ENCODE data around the gene RANBP10.
A peak's percentile ranks its signal among the peaks of the same experiment; 100 is the strongest.
"Not testable (repeated sequence)": the region's sequence is repeated elsewhere in the genome, so short reads cannot be mapped to it uniquely, and the experiment has no call there.

Gene RANBP10

GRCh38 chr16:67708368-67708771 lies 98.0 kb downstream of the RANBP10 start:
- Mint-ChIP-seq H3K36me3 (ENCODE audit: insufficient read depth) (peaks cover 2% of the 10 kb centered on the region), H3K4me1 (peaks cover 28% of the 10 kb centered on the region), H3K27ac (ENCODE audit: low read depth) (no peak overlapping the region), H3K27me3 (no peaks in the 10 kb centered on the region), H3K9me3 (no peaks in the 10 kb centered on the region), H3K4me3 (no peak overlapping the region)
- no peak for ATAC-seq (replicated peaks; ENCODE audit: extremely low read depth, poor library complexity, severe bottlenecking)
- DNase-seq (ENCODE audit: low spot score in 2 of 2), result no peak

DNA sequence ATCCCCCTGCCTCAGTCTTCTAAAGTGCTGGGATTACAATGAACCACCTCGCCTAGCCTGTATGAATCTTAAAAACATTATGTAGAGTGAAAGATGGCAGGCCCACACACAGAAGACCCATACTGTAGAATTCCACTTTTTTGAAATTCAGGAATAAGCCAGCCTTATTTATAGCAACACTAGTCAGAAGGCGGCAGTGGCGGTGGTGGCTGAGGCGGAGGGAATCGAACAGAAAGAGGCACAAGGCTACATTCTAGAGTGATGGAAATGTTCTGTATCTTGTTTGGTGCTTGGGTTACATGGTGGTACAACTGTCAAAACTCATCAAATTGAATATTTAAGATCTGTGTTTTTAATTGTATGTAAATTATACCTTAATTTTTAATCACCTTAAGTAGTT lies 98.6 kb downstream of the RANBP10 start:
- no peaks in the 10 kb centered on the region for H3K27me3 Mint-ChIP-seq
- no peak overlapping the region for H3K27ac Mint-ChIP-seq (ENCODE audit: low read depth)

DNA sequence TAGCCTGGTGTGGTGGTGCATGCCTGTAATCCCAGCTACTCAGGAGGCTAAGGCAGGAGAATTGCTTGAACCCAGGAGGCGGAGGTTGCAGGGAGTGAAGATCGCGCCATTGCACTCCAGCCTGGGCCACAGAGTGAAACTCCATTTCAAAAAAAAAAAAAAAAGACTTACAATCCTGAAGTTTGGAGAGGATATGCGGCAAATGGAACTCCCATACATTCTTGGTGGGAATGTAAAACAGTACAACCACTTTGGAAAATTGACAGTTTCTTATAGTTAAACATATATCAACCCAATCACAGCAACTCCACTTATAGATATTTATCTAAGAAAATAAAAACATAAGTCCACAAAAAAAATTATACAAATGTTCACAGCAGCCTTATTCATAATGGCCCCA lies 99.2 kb downstream of the RANBP10 start:
- no peaks in the 10 kb centered on the region for H3K27me3 Mint-ChIP-seq
- ATAC-seq (replicated peaks; ENCODE audit: extremely low read depth, poor library complexity, severe bottlenecking) (no peak), DNase-seq (ENCODE audit: low spot score in 2 of 2) (no peak)
- H3K27ac Mint-ChIP-seq (ENCODE audit: low read depth), result no peak overlapping the region
- peaks cover 2% of the 10 kb centered on the region for H3K36me3 Mint-ChIP-seq (ENCODE audit: insufficient read depth)
- peaks cover 33% of the 10 kb centered on the region for H3K4me1 Mint-ChIP-seq
- H3K9me3 Mint-ChIP-seq, result no peaks in the 10 kb centered on the region
- no peak overlapping the region for H3K4me3 Mint-ChIP-seq

More for the DNA sequence above, 98.6 kb downstream of the RANBP10 start:
- peaks cover 2% of the 10 kb centered on the region for H3K36me3 Mint-ChIP-seq (ENCODE audit: insufficient read depth)
- peaks cover 33% of the 10 kb centered on the region for H3K4me1 Mint-ChIP-seq
- no peak overlapping the region for H3K4me3 Mint-ChIP-seq
- DNase-seq (ENCODE audit: low spot score in 2 of 2), result no peak
- H3K9me3 Mint-ChIP-seq, result no peaks in the 10 kb centered on the region
- ATAC-seq (replicated peaks; ENCODE audit: extremely low read depth, poor library complexity, severe bottlenecking), result no peak

DNA sequence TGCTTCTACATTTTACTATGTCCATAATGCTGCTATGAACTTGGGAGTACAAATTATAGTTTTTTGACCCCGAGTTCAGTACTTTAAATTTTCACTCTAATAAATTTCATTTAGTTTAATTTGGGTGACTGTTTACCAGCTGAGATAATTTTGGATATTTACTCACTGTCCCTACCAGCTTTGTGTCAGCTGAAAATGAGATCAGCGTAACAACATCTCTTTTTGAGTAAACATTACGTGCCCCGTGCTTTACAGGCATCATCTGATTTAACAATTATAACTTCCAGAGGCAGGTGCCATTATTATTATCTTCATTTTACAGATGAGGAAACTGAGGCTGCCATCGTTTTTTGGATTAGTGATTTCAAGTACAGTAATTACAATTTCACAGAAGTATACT lies 102.2 kb downstream of the RANBP10 start:
- H3K36me3 Mint-ChIP-seq (ENCODE audit: insufficient read depth), result no peaks in the 10 kb centered on the region
- peaks cover 19% of the 10 kb centered on the region for H3K4me1 Mint-ChIP-seq
- peak overlapping the region; percentile 92 for H3K27ac Mint-ChIP-seq (ENCODE audit: low read depth)
- DNase-seq (ENCODE audit: low spot score in 2 of 2) (no peak), ATAC-seq (replicated peaks; ENCODE audit: extremely low read depth, poor library complexity, severe bottlenecking) (no peak)
- no peaks in the 10 kb centered on the region for H3K27me3 Mint-ChIP-seq
- no peaks in the 10 kb centered on the region for H3K9me3 Mint-ChIP-seq
- peak overlapping the region; percentile 52 for H3K4me3 Mint-ChIP-seq

DNA sequence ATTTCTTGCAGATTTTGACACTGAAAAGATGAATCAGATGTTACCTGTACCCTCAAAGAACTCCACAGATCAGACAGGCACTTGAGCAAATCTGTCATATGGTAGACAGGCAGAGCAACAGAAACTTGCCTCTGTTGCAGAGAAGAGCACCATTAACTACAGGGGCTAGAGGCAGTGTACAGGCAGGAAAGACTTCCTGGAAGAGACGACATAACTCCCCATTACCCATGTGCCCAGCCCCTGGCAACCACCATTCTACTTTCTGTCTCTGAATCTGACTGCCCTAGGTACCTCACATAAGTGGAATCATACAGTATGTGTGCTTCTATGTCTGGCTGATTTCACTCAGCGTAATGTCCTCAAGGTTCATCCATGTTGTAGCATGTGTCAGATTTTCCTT lies 102.7 kb downstream of the RANBP10 start:
- H3K27me3 Mint-ChIP-seq, result no peaks in the 10 kb centered on the region
- ATAC-seq (replicated peaks; ENCODE audit: extremely low read depth, poor library complexity, severe bottlenecking), result peak; percentile 56
- no peaks in the 10 kb centered on the region for H3K9me3 Mint-ChIP-seq
- peak overlapping the region; percentile 92 for H3K27ac Mint-ChIP-seq (ENCODE audit: low read depth)
- peaks cover 19% of the 10 kb centered on the region for H3K4me1 Mint-ChIP-seq
- DNase-seq (ENCODE audit: low spot score in 2 of 2), result no peak
- H3K36me3 Mint-ChIP-seq (ENCODE audit: insufficient read depth), result no peaks in the 10 kb centered on the region
- H3K4me3 Mint-ChIP-seq, result peak overlapping the region; percentile 52

- H3K27ac Mint-ChIP-seq (ENCODE audit: low read depth), result peak overlapping the region; percentile 92
- H3K9me3 Mint-ChIP-seq, result no peaks in the 10 kb centered on the region
- no peaks in the 10 kb centered on the region for H3K27me3 Mint-ChIP-seq
- DNase-seq (ENCODE audit: low spot score in 2 of 2) (no peak), ATAC-seq (replicated peaks; ENCODE audit: extremely low read depth, poor library complexity, severe bottlenecking) (no peak)
- no peaks in the 10 kb centered on the region for H3K36me3 Mint-ChIP-seq (ENCODE audit: insufficient read depth)
- H3K4me1 Mint-ChIP-seq, result peaks cover 19% of the 10 kb centered on the region
- H3K4me3 Mint-ChIP-seq, result no peak overlapping the region
Observed at GRCh38 chr16:67702130-67702529, 104.2 kb downstream of the RANBP10 start.

DNA sequence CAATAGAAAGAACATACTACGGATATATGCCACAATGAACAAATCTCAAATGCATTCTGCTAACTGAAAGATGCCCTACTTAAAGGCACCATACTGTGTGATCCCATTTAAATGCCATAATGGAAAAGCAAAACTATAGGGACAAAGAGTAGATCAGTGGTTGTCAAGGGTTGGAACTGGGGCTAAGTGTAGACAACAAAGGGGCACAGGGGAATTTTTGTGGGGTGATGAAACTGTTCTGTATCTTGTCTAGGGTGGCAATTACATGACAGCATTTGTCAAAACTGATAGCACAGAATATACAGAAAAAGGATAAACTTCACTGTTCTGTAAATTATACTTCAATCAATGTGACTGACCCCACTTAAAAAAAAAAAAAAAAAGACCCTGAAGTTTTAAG lies 104.9 kb downstream of the RANBP10 start:
- no peaks in the 10 kb centered on the region for H3K27me3 Mint-ChIP-seq

GRCh38 chr16:67699265-67699664 lies 107.1 kb downstream of the RANBP10 start:
- H3K27ac Mint-ChIP-seq (ENCODE audit: low read depth), result no peak overlapping the region
- H3K4me3 Mint-ChIP-seq, result no peak overlapping the region
- H3K9me3 Mint-ChIP-seq, result no peaks in the 10 kb centered on the region
- H3K4me1 Mint-ChIP-seq, result peaks cover 12% of the 10 kb centered on the region
- no peaks in the 10 kb centered on the region for H3K36me3 Mint-ChIP-seq (ENCODE audit: insufficient read depth)
- DNase-seq (ENCODE audit: low spot score in 2 of 2), result no peak
- no peak for ATAC-seq (replicated peaks; ENCODE audit: extremely low read depth, poor library complexity, severe bottlenecking)
- no peaks in the 10 kb centered on the region for H3K27me3 Mint-ChIP-seq

More for the DNA sequence above, 104.9 kb downstream of the RANBP10 start:
- DNase-seq (ENCODE audit: low spot score in 2 of 2), result no peak
- Mint-ChIP-seq H3K4me3 (no peak overlapping the region), H3K27ac (ENCODE audit: low read depth) (no peak overlapping the region), H3K4me1 (peaks cover 19% of the 10 kb centered on the region), H3K36me3 (ENCODE audit: insufficient read depth) (no peaks in the 10 kb centered on the region), H3K9me3 (no peaks in the 10 kb centered on the region)
- no peak for ATAC-seq (replicated peaks; ENCODE audit: extremely low read depth, poor library complexity, severe bottlenecking)

DNA sequence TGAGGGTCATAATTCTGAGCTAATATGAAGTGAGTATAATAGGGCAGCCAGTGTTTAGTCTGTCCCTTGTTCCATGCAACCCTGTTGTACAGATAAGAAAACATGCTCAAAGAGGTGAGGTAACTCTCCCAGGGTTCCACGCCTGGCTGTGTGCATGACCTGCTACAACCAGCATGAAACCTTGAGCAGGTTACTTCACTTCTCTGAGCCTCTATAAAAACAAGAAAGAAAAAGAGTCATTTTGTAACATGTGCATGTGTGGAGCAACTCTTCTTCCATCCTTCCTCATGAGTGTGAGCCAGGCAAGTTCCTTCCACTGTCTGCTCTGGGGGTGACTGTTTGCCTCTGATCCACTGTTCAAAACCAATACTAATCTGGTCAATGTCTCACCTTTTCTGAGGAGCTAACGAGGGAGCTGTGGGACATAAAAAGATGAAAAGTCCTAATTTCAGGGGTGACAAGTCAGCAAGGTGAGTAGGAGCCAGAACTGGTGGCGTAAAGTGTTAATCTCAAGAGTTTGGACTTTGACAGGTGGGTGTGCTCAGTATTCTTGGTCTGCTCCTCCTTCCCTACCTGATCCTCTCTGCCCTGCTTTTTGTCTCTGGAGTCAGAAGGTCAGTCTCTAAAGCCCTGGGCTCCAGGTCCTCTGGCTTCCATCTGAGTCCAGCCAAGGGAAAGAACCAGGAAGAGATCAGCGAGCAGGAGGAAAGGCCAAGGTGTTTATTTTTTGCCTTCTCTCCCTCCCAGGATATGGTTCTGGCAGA lies 108.8 kb downstream of the RANBP10 start:
- Mint-ChIP-seq H3K4me3 (no peak overlapping the region), H3K27me3 (no peaks in the 10 kb centered on the region), H3K9me3 (no peaks in the 10 kb centered on the region), H3K36me3 (ENCODE audit: insufficient read depth) (no peaks in the 10 kb centered on the region), H3K4me1 (no peaks in the 10 kb centered on the region), H3K27ac (ENCODE audit: low read depth) (no peak overlapping the region)
- no peak for ATAC-seq (replicated peaks; ENCODE audit: extremely low read depth, poor library complexity, severe bottlenecking)
- no peak for DNase-seq (ENCODE audit: low spot score in 2 of 2)

- Mint-ChIP-seq H3K27me3 (no peaks in the 10 kb centered on the region), H3K27ac (ENCODE audit: low read depth) (no peak overlapping the region), H3K4me3 (no peak overlapping the region), H3K9me3 (no peaks in the 10 kb centered on the region), H3K4me1 (peaks cover 7% of the 10 kb centered on the region), H3K36me3 (ENCODE audit: insufficient read depth) (peaks cover 2% of the 10 kb centered on the region)
- DNase-seq (ENCODE audit: low spot score in 2 of 2) (no peak), ATAC-seq (replicated peaks; ENCODE audit: extremely low read depth, poor library complexity, severe bottlenecking) (no peak)
Observed at GRCh38 chr16:67694611-67695010, 111.7 kb downstream of the RANBP10 start.

- H3K4me3 Mint-ChIP-seq, result not testable (repeated sequence)
Observed at GRCh38 chr16:67693517-67694285, 112.7 kb downstream of the RANBP10 start.

DNA sequence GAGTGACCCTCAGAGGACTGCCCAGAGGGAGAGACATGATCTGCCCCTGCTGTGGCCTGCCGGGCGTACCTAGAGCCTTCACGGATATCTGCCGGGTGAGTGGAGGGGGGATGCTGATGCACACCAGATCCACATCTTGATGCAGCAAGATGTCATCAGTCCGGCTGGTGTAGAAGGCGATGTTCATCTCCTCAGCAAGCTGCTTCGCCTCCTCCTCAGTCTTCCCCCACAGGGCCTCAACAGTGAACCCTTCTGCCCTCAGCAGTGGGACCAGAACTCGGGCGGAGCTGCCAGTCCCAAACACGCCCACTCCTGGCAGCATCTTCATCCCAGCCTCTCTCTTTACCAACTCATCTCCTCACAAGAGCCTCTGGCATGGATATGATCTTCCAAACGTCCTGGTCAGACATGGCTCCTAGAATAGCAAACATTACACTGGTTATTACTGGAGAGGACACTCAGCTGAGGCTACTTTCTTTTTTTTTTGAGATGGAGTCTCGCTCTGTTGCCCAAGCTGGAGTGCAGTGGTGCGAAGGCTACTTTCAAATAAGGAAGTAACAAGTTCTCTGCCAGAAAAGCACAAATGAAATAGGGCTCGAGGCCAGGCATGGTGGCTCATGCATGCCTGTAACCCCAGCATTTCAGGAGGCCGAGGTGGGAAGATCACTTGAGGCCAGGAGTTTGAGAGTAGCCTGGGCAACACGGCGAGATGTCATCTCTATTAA lies 120.8 kb downstream of the RANBP10 start:
- no peaks in the 10 kb centered on the region for H3K4me1 Mint-ChIP-seq
- DNase-seq (ENCODE audit: low spot score in 2 of 2) (no peak), ATAC-seq (replicated peaks; ENCODE audit: extremely low read depth, poor library complexity, severe bottlenecking) (no peak)
- no peak overlapping the region for H3K27ac Mint-ChIP-seq (ENCODE audit: low read depth)
- peaks cover 3% of the 10 kb centered on the region for H3K36me3 Mint-ChIP-seq (ENCODE audit: insufficient read depth)
- no peaks in the 10 kb centered on the region for H3K27me3 Mint-ChIP-seq
- no peak overlapping the region for H3K4me3 Mint-ChIP-seq
- no peaks in the 10 kb centered on the region for H3K9me3 Mint-ChIP-seq

More at GRCh38 chr16:67693517-67694285, 112.7 kb downstream of the RANBP10 start:
- H3K4me1 Mint-ChIP-seq; ATAC-seq (replicated peaks; ENCODE audit: extremely low read depth, poor library complexity, severe bottlenecking); H3K27ac Mint-ChIP-seq (ENCODE audit: low read depth); H3K9me3 Mint-ChIP-seq; DNase-seq (ENCODE audit: low spot score in 2 of 2); H3K36me3 Mint-ChIP-seq (ENCODE audit: insufficient read depth); H3K27me3 Mint-ChIP-seq: not testable (repeated sequence)

Measured in central memory CD8-positive, alpha-beta T cell (primary cell).